CD8-positive, alpha-beta memory T cell (primary cell): ENCODE results near the gene TOB1. TPM values are rescaled to one million over a fixed set of nuclear protein-coding genes. Genes with fewer than 3 reads are reported as not detected.

ENCODE experiments used
- CTCF ChIA-PET: fragments of 350-600 bp; sonication (Branson Sonifier 250); formaldehyde crosslinking; loops from one replicate; lab custom pipeline; 2021; ENCODE audit warnings: antibody characterized with exemption; lab: Charles Lee
- POLR2A ChIA-PET: fragments of 350-600 bp; sonication (Branson Sonifier 250); formaldehyde crosslinking; loops from one replicate; lab custom pipeline; 2021; ENCODE audit warnings: antibody characterized with exemption; lab: Charles Lee
- DNase-seq, 5 donors: peaks; one replicate each; pipeline versions ENCODE4 v3.0.0 to v3.0.0-alpha.2; 2020 to 2022; ENCODE audit warnings: mixed read lengths in 1 of 5
- H3K27ac ChIP-seq: one replicate; pipeline ENCODE4 v1.7.0; 2013; ENCODE audit warnings: low read depth, mild to moderate bottlenecking, low read length, moderate library complexity
- H3K27me3 ChIP-seq: 2 replicates; pipeline ENCODE4 v1.7.0; 2013; ENCODE audit warnings: low read length, mild to moderate bottlenecking; ENCODE audit not compliant: insufficient read depth, poor library complexity, severe bottlenecking
- H3K36me3 ChIP-seq: 2 replicates; pipeline ENCODE4 v1.7.0; 2013; ENCODE audit warnings: mild to moderate bottlenecking, low read length, moderate library complexity; ENCODE audit not compliant: insufficient read depth
- H3K4me1 ChIP-seq: 2 replicates; pipeline ENCODE4 v1.7.0; 2013; ENCODE audit warnings: mild to moderate bottlenecking, low read length, moderate library complexity; ENCODE audit not compliant: insufficient read depth
- H3K4me3 ChIP-seq: 2 replicates; pipeline ENCODE4 v1.7.0; 2013; ENCODE audit warnings: mild to moderate bottlenecking, low read length
- H3K9me3 ChIP-seq: 2 replicates; pipeline ENCODE4 v1.7.0; 2013; ENCODE audit warnings: mild to moderate bottlenecking, low read length
- H3K27ac Mint-ChIP-seq, 8 donors: one replicate each; pipeline ENCODE4 v1.8.0; 2020 to 2021; ENCODE audit warnings: mixed read lengths in 8 of 8, mild to moderate bottlenecking in 6 of 8, inconsistent platforms in 3 of 8, moderate library complexity in 3 of 8
- H3K27me3 Mint-ChIP-seq, 2 donors: one replicate each; pipeline ENCODE4 v1.8.0; 2020 to 2021; ENCODE audit warnings: mixed read lengths in 2 of 2, mild to moderate bottlenecking in 1 of 2, moderate library complexity in 1 of 2
- H3K36me3 Mint-ChIP-seq, 3 donors: one replicate each; pipeline ENCODE4 v1.8.0; 2020 to 2021; ENCODE audit warnings: mixed read lengths in 3 of 3, inconsistent platforms in 1 of 3, mild to moderate bottlenecking in 1 of 3
- H3K4me1 Mint-ChIP-seq, 3 donors: one replicate each; pipeline ENCODE4 v1.8.0; 2020 to 2021; ENCODE audit warnings: mixed read lengths in 3 of 3, inconsistent platforms in 1 of 3, mild to moderate bottlenecking in 1 of 3
- H3K4me3 Mint-ChIP-seq, 7 donors: one replicate each; pipeline ENCODE4 v1.8.0; 2020 to 2021; ENCODE audit warnings: mixed read lengths in 7 of 7, mild to moderate bottlenecking in 6 of 7, moderate library complexity in 4 of 7, inconsistent platforms in 2 of 7
- H3K9me3 Mint-ChIP-seq, 5 donors: one replicate each; pipeline ENCODE4 v1.8.0; 2020 to 2022; ENCODE audit warnings: mixed read lengths in 5 of 5, mild to moderate bottlenecking in 3 of 5, moderate library complexity in 2 of 5, inconsistent platforms in 1 of 5
- polyA plus RNA-seq: library from polyadenylated mRNA; unstranded; fragments of 300-500 nt; fragmentation: Illumina TruSeq; gene quantifications from one replicate; pipeline ENCODE4 v1.2.3, GENCODE V29; 2021
- total RNA-seq, 2 experiments: library from RNA; stranded (reverse); gene quantifications; one replicate each; pipeline ENCODE4 v1.2.3, GENCODE V29; 2021

Gene TOB1
- total and polyA plus RNA-seq, 3 experiments from 2014 or later, result 32.6 to 53.4 (median 34.5) TPM

DNA sequence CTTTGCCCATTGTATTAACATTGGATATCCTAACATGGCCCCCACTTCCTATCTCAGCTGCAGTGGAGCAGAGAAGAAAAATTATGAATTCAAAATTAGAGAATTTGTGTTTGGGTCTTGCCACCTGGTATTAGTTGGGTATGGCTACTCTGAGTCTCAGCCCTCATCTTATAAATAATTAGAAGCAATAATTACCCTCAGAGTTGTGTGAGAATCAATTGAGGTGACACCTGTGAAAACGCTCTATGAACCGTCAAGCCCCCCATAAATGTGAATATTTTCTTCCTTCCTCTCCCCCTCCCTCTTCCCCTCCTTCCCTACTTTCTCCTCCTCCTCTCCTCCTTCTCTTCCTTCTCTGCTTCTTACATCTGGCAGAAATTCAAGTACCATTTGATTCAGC is 8.9 kb upstream of the TOB1 start:
- Mint-ChIP-seq H3K36me3 (no peaks in the 10 kb centered on the region), H3K4me1 (peaks cover 27 to 33% (median 31%) of the 10 kb centered on the region in 3 donors), H3K27me3 (peaks cover 0 to 4% of the 10 kb centered on the region in 2 donors), H3K9me3 (peaks cover 0 to 2% (median 0%) of the 10 kb centered on the region in 5 donors), H3K4me3 (no peak overlapping the region), H3K27ac (peak overlapping the region in 1 of 8 donors; percentile 24)
- Histone ChIP-seq H3K4me1 (peaks cover 33% of the 10 kb centered on the region), H3K36me3 (no peaks in the 10 kb centered on the region), H3K27me3 (no peaks in the 10 kb centered on the region), H3K4me3 (no peak overlapping the region), H3K27ac (no peak overlapping the region), H3K9me3 (no peaks in the 10 kb centered on the region)
- DNase-seq, result no peak
- CTCF ChIA-PET, result interaction anchor here (0.8 to 1.0 kb wide), 2 partner anchors 15 to 22 kb away, joined by 3 read pairs; no protein-coding TSS in a partner anchor
- POLR2A ChIA-PET, result interaction anchor here (3.8 kb wide), 1 partner anchor 9 kb away, joined by 15 read pairs; the partner anchor contains the start of gene TOB1

DNA sequence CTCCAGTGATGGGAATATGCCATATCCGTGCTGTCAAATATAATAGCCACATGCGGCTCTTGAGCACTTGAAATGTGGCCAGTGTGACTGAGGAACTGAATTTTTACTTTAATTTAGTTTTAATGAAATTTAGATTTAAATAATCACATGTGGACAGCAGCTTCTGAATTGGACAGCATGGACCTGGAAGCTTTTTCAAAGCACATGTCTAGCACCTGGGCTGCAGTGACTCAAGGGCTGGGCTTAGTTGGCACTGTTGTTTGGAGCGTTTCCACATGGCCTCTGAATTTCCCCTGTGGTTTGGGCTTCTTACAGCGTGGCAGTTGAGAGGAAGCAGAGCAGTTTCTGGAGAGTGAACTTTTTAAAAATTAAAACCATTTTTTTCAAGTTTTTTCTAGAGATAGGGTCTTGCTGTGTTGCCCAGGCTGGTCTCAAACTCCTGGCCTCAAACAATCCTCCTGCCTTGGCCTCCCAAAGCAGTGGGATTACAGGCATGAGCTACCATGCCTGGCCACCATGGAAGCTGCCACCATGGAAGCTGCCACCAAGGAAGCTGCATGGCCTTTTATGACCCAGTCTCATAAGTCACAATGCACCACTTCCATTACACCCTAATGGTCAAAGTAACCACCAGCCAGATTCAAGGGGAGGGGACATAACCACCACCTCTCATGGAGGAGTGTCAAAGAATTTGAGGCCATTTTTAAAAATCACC is 6.7 kb upstream of the TOB1 start:
- no peaks in the 10 kb centered on the region for H3K9me3 ChIP-seq
- peaks cover 0 to 4% of the 10 kb centered on the region in 2 donors for H3K27me3 Mint-ChIP-seq
- ChIA-PET POLR2A (interaction anchor here (0.6 to 1.4 kb wide), 4 partner anchors 10 to 71 kb away, joined by 3 to 4 read pairs (median 4); no protein-coding TSS in a partner anchor), CTCF (interaction anchor here (0.9 to 1.5 kb wide), 4 partner anchors 21 to 84 kb away, joined by 3 to 5 read pairs (median 4); no protein-coding TSS in a partner anchor)
- no peaks in the 10 kb centered on the region for H3K36me3 ChIP-seq
- H3K27ac Mint-ChIP-seq, result peak overlapping the region in 4 of 8 donors; percentile 40 to 58 (median 48)
- H3K4me1 Mint-ChIP-seq, result peaks cover 42 to 52% (median 47%) of the 10 kb centered on the region in 3 donors
- peaks cover 44% of the 10 kb centered on the region for H3K4me1 ChIP-seq
- peak; percentile 27 to 70 (median 46) for DNase-seq
- no peaks in the 10 kb centered on the region for H3K36me3 Mint-ChIP-seq
- no peak overlapping the region for H3K27ac ChIP-seq
- H3K4me3 Mint-ChIP-seq, result peak overlapping the region in 3 of 7 donors; percentile 34 to 55 (median 51)
- no peaks in the 10 kb centered on the region for H3K9me3 Mint-ChIP-seq
- no peaks in the 10 kb centered on the region for H3K27me3 ChIP-seq
- H3K4me3 ChIP-seq, result no peak overlapping the region

DNA sequence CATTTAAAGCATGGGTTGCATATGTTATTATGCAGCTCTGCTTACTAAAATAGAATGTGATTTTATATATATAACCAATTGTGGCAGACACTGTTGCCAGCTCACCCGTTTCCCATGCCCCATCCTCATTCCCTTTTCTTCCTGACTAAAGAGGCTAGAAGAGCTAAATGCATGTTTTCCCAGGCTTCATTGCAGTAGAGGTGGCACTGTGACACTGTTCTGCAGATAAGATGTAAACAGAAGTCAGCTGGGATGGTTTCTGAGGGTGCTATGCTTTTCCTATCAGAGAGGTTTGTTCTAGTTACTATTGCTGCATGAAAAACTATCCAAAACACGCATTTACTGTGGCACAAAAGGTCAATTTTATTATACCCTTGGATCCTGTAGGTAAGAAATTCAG is 5.7 kb upstream of the TOB1 start:
- peaks cover 0 to 4% (median 0%) of the 10 kb centered on the region in 3 donors for H3K36me3 Mint-ChIP-seq
- Histone ChIP-seq H3K4me3 (peak overlapping the region; percentile 4), H3K27me3 (no peaks in the 10 kb centered on the region), H3K9me3 (no peaks in the 10 kb centered on the region), H3K4me1 (peaks cover 52% of the 10 kb centered on the region), H3K27ac (no peak overlapping the region), H3K36me3 (no peaks in the 10 kb centered on the region)
- peak overlapping the region; percentile 63 to 84 (median 73) for H3K4me3 Mint-ChIP-seq
- peak overlapping the region in 7 of 8 donors; percentile 5 to 96 (median 78) for H3K27ac Mint-ChIP-seq
- peaks cover 1 to 4% of the 10 kb centered on the region in 2 donors for H3K27me3 Mint-ChIP-seq
- no peaks in the 10 kb centered on the region for H3K9me3 Mint-ChIP-seq
- POLR2A ChIA-PET, result interaction anchor here (0.6 to 1.4 kb wide), 2 partner anchors 11 to 17 kb away, joined by 4 to 6 read pairs; no protein-coding TSS in a partner anchor
- DNase-seq, result peak in 1 of 5 donors; percentile 21
- peaks cover 48 to 61% (median 55%) of the 10 kb centered on the region in 3 donors for H3K4me1 Mint-ChIP-seq
- CTCF ChIA-PET, result interaction anchor here (1.2 to 1.5 kb wide), 2 partner anchors 20 to 40 kb away, joined by 4 to 5 read pairs; no protein-coding TSS in a partner anchor

DNA sequence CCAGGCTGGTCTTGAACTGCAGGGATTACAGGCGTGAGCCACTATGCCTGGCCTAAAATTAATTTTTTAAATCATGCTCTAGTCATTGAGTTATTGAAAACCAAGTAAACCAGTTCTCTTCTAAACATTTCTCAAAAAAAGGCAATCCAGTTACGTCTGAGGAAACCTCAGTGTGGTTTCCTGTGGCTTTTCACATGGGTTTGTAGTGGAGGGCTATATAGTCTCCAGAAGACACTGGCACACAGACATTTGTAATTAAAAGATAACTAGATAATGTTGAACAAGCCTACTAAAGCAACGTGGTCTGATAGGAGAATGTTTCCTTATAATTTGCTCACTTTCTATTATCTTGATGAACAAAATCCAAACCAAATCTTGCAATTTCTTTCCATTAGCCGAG is 5.2 kb upstream of the TOB1 start:
- ChIA-PET CTCF (interaction anchor here (1.0 kb wide), 1 partner anchor 19 kb away, joined by 4 read pairs; no protein-coding TSS in a partner anchor), POLR2A (interaction anchor here (0.6 to 1.4 kb wide), 2 partner anchors 11 to 18 kb away, joined by 4 to 6 read pairs; no protein-coding TSS in a partner anchor)
- Histone ChIP-seq H3K4me3 (peak overlapping the region; percentile 4), H3K4me1 (peaks cover 52% of the 10 kb centered on the region), H3K27ac (no peak overlapping the region), H3K9me3 (no peaks in the 10 kb centered on the region), H3K36me3 (no peaks in the 10 kb centered on the region), H3K27me3 (no peaks in the 10 kb centered on the region)
- DNase-seq, result peak; percentile 26 to 82 (median 78)
- peaks cover 0 to 8% (median 0%) of the 10 kb centered on the region in 3 donors for H3K36me3 Mint-ChIP-seq
- peaks cover 1 to 4% of the 10 kb centered on the region in 2 donors for H3K27me3 Mint-ChIP-seq
- H3K4me1 Mint-ChIP-seq, result peaks cover 48 to 61% (median 55%) of the 10 kb centered on the region in 3 donors
- peak overlapping the region; percentile 11 to 96 (median 86) for H3K27ac Mint-ChIP-seq
- H3K9me3 Mint-ChIP-seq, result no peaks in the 10 kb centered on the region
- H3K4me3 Mint-ChIP-seq, result peak overlapping the region; percentile 63 to 89 (median 77)

DNA sequence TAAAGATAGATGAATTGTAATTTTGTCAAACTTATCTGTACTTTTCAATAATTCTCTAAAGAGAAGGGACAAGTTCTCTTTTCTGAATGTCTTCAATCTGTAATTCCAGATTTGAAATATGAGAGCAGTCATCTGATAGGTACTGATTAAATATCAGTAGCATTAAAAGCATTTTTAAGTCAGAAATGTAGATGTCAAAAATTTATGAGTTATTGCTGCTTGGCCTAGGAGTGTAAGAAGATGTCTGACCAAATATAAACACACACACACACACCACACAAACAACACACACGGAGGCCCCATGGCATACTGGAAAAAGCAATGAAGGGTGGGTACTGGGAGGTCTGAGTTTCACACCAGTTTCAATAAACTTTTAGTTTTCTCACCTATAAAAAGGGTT is 2.4 kb upstream of the TOB1 start:
- Mint-ChIP-seq H3K4me3 (peak overlapping the region; percentile 91 to 98 (median 95)), H3K27ac (peak overlapping the region in 6 of 8 donors; percentile 96 to 100 (median 99)), H3K9me3 (peaks cover 0 to 3% (median 0%) of the 10 kb centered on the region in 5 donors), H3K27me3 (peaks cover 0 to 3% of the 10 kb centered on the region in 2 donors), H3K4me1 (peaks cover 57 to 69% (median 67%) of the 10 kb centered on the region in 3 donors), H3K36me3 (peaks cover 0 to 18% (median 3%) of the 10 kb centered on the region in 3 donors)
- H3K9me3 ChIP-seq, result no peaks in the 10 kb centered on the region
- H3K27ac ChIP-seq, result peak overlapping the region; percentile 98
- no peaks in the 10 kb centered on the region for H3K27me3 ChIP-seq
- ChIA-PET CTCF (no interaction called here), POLR2A (no interaction called here)
- peaks cover under 1% of the 10 kb centered on the region for H3K36me3 ChIP-seq
- H3K4me1 ChIP-seq, result peaks cover 62% of the 10 kb centered on the region
- no peak for DNase-seq
- H3K4me3 ChIP-seq, result peak overlapping the region; percentile 91

DNA sequence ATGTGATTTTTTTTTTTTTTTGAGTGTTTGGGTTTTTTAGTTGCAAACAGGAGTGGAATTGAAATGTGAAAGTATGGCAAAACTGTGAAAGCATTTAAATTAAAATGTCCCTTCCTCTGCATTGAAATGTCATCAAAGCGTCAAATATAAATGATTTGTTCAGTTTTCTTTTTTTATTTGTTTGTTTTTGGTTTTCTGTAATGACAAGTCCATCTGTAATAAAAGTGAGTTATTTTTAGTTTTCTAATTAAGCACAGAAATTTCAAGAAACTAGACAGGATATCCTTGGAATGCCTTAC is 1.9 kb upstream of the TOB1 start:
- Mint-ChIP-seq H3K9me3 (peaks cover 0 to 3% (median 0%) of the 10 kb centered on the region in 5 donors), H3K27me3 (peaks cover 0 to 3% of the 10 kb centered on the region in 2 donors), H3K4me3 (peak overlapping the region; percentile 91 to 98 (median 95)), H3K27ac (peak overlapping the region; percentile 96 to 100 (median 99)), H3K4me1 (peaks cover 60 to 69% (median 67%) of the 10 kb centered on the region in 3 donors), H3K36me3 (peaks cover 2 to 23% (median 7%) of the 10 kb centered on the region in 3 donors)
- no peak for DNase-seq
- no peaks in the 10 kb centered on the region for H3K27me3 ChIP-seq
- POLR2A ChIA-PET, result interaction anchor here (1.5 to 5.2 kb wide), 5 partner anchors 19 to 76 kb away, joined by 7 to 70 read pairs (median 43); no protein-coding TSS in a partner anchor
- H3K27ac ChIP-seq, result peak overlapping the region; percentile 98
- no peaks in the 10 kb centered on the region for H3K9me3 ChIP-seq
- peak overlapping the region; percentile 91 for H3K4me3 ChIP-seq
- peaks cover 62% of the 10 kb centered on the region for H3K4me1 ChIP-seq
- H3K36me3 ChIP-seq, result peaks cover 6% of the 10 kb centered on the region
- CTCF ChIA-PET, result interaction anchor here (1.3 to 3.6 kb wide), 5 partner anchors 12 to 81 kb away, joined by 3 to 38 read pairs (median 8); no protein-coding TSS in a partner anchor

DNA sequence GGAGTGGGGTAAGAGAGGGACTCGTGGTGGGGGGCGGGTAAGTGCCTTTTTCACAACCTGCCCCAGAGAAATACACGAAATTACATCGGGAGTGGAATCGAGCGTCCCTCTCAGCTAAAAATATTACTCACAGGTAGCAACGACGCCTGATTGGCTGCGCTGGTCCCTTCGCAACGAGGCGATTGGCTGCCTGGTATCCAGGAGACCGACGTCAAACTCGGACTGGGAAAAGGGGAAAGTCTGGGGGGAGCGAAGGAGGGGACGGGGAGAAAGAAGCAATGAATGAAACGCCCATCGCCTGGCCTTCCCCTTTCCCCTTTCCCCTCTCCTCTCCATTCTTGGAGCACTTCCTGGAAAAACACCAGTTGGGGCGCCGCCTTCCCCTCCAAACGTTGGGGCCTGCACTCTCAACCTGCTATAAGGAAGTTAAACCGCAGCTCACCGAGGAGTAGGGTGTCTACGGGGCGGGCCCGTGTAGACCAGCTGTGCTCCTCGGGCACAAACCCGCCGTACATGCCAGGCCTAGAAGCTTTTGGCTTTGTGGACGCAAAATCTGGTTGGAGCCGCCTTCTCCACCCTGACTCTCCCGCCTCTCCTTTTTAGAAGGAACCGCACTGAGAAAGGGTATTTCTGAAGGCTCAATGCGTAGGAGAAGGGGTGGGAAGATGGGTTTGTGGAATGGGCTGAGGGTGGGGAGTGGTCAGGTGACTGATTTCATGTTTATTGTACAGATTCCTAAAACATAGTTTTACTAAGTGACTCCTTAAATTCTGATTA is 1.4 kb upstream of the TOB1 start:
- peaks cover 62% of the 10 kb centered on the region for H3K4me1 ChIP-seq

More for the DNA sequence above, 1.4 kb upstream of the TOB1 start:
- ChIA-PET POLR2A (interaction anchor here (1.1 to 5.2 kb wide), 14 partner anchors 8 to 286 kb away, joined by 3 to 70 read pairs (median 14); partner anchors contain the start of genes LUC7L3, NME1 and SPAG9), CTCF (interaction anchor here (0.8 to 3.6 kb wide), 10 partner anchors 12 to 286 kb away, joined by 3 to 38 read pairs (median 7); partner anchors contain the start of gene NME1)
- H3K36me3 Mint-ChIP-seq, result peaks cover 5 to 27% (median 10%) of the 10 kb centered on the region in 3 donors
- Histone ChIP-seq H3K36me3 (peaks cover 10% of the 10 kb centered on the region), H3K4me3 (peak overlapping the region; percentile 91), H3K27ac (peak overlapping the region; percentile 98), H3K27me3 (no peaks in the 10 kb centered on the region), H3K9me3 (no peaks in the 10 kb centered on the region)
- peaks cover 0 to 3% of the 10 kb centered on the region in 2 donors for H3K27me3 Mint-ChIP-seq
- peaks cover 0 to 3% (median 0%) of the 10 kb centered on the region in 5 donors for H3K9me3 Mint-ChIP-seq
- peaks cover 59 to 69% (median 67%) of the 10 kb centered on the region in 3 donors for H3K4me1 Mint-ChIP-seq
- peak overlapping the region; percentile 96 to 100 (median 99) for H3K27ac Mint-ChIP-seq
- peak overlapping the region; percentile 91 to 98 (median 95) for H3K4me3 Mint-ChIP-seq
- DNase-seq, result peak; percentile 69 to 89 (median 84)
